Cardiac septum (tissue), 1 donor: ENCODE measurements around the gene CMTM4. TPM values are rescaled to one million over a fixed set of nuclear protein-coding genes. Genes with fewer than 3 reads are reported as not detected.
"Not testable (repeated sequence)": the region's sequence is repeated elsewhere in the genome, so short reads cannot be mapped to it uniquely, and the experiment has no call there.

Source experiments
- DNase-seq: peaks from one replicate; pipeline ENCODE4 v3.0.0-alpha.2; 2020; ENCODE audit warnings: low spot score
- intact Hi-C: fragments of 100-400 bp; cut with DNase I; formaldehyde crosslinking; loops from one replicate; pipeline ENCODE4 v1.14.0; 2022
- total RNA-seq: library from RNA; stranded (reverse); fragmentation: NEBNext Ultra II Directional; extraction: Animal tissue kit (Norgen Biotek cat#: 25700); gene quantifications from one replicate; pipeline ENCODE4 v1.2.1, GENCODE V29; 2021
- donor health status: DM: no; HTN: no; CAD: no.

The CMTM4 gene
- total RNA-seq, 1 donor from 2014 or later = 10.4 TPM

- intact Hi-C loops = no loop called here
- no peak for DNase-seq
Observed at GRCh38 chr16:66585481-66586239, 110.9 kb downstream of the CMTM4 start.

- intact Hi-C loops = no loop called here
- DNase-seq = no peak
Observed at GRCh38 chr16:66581246-66581952, 115.1 kb downstream of the CMTM4 start.

GRCh38 chr16:66580605-66581209 lies 115.8 kb downstream of the CMTM4 start:
- intact Hi-C loops = no loop called here
- no peak for DNase-seq

GRCh38 chr16:66578651-66579531 lies 117.7 kb downstream of the CMTM4 start, which contains the start of gene CMTM2:
TSS of gene CMTM2 (plus strand) at chr16:66579463. CDS start at chr16:66579608, 145 bp downstream.
- DNase-seq = no peak
- intact Hi-C loops = no loop called here

GRCh38 chr16:66576296-66576695 lies 120.2 kb downstream of the CMTM4 start:
- intact Hi-C loops = no loop called here
- no peak for DNase-seq

GRCh38 chr16:66575060-66575459 lies 121.5 kb downstream of the CMTM4 start:
- intact Hi-C loops = no loop called here

GRCh38 chr16:66574531-66574930 lies 122.0 kb downstream of the CMTM4 start:
- intact Hi-C loops = no loop called here
- DNase-seq = no peak

More at GRCh38 chr16:66575060-66575459, 121.5 kb downstream of the CMTM4 start:
- DNase-seq = no peak

DNA sequence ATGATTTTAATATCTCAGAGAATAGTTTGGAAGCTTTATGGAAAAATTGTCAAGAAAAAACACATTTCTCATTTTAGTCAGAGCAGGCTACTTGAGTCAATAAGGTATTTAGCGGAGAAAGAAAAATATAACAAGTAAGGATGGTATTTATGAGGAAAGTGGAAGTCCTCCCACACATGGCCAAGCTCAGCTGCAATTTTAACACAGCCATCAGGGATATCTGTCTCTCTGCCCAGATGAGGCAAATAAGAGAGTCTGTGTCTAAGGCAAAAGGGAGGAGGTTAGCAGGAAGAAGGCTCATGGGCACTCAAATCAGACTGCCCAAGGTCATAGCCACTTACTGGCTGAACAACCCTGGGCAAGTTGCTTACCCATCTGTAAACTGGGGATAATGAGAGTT lies 122.5 kb downstream of the CMTM4 start:
- intact Hi-C loops = no loop called here
- DNase-seq = no peak

GRCh38 chr16:66572356-66572755 lies 124.2 kb downstream of the CMTM4 start:
- DNase-seq = no peak

GRCh38 chr16:66569827-66570405 lies 126.6 kb downstream of the CMTM4 start:
- no peak for DNase-seq

More at GRCh38 chr16:66572356-66572755, 124.2 kb downstream of the CMTM4 start:
- intact Hi-C loops = no loop called here

GRCh38 chr16:66569131-66569530 lies 127.4 kb downstream of the CMTM4 start:
- no peak for DNase-seq
- intact Hi-C loops = no loop called here

More at GRCh38 chr16:66569827-66570405, 126.6 kb downstream of the CMTM4 start:
- intact Hi-C loops = no loop called here

DNA sequence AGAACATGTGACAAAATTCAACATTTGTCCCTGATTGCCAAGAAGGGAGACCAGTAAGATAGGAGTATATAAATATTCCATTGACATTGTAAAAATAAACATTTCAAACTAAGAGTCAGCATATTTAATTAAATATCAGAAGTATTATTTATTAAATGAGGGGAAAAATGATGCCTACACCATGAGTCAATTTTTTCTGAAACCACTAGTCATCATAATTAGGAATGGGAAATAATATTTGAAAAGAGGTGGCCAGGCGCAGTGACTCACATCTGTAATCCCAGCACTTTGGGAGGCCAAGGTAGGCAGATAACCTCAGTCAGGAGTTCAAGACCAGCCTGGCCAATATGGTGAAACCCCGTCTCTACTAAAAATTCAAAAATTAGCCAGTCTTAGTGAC lies 128.2 kb downstream of the CMTM4 start:
- no peak for DNase-seq
- intact Hi-C loops = no loop called here

GRCh38 chr16:66567270-66567669 lies 129.3 kb downstream of the CMTM4 start:
- DNase-seq, intact Hi-C loops: not testable (repeated sequence)

GRCh38 chr16:66566051-66566901 lies 130.3 kb downstream of the CMTM4 start, which contains the start of gene CMTM1:
TSS of gene CMTM1 (plus strand) at chr16:66566439. CDS start at chr16:66566514, 75 bp downstream.
- no peak for DNase-seq
- intact Hi-C loops = no loop called here
